Ascending aorta (tissue), 2 donors: ENCODE results near the gene PDE6G. TPM values are rescaled to one million over a fixed set of nuclear protein-coding genes. Genes with fewer than 3 reads are reported as not detected.

Experiments used
- DNase-seq, 2 donors: peaks; one replicate each; pipeline ENCODE4 v3.0.0-alpha.2; 2019; ENCODE audit warnings: low spot score in 2 of 2
- H3K27ac ChIP-seq, 2 donors: fragments of 200-600 bp; sonication (generic); one replicate each; pipeline ENCODE4 v1.5.1; 2016 to 2017; ENCODE audit warnings: mild to moderate bottlenecking in 1 of 2
- H3K27me3 ChIP-seq: fragments of 200-600 bp; sonication (generic); one replicate; pipeline ENCODE4 v1.5.1; 2017
- H3K36me3 ChIP-seq, 2 donors: fragments of 200-600 bp; sonication (generic); one replicate each; pipeline ENCODE4 v1.5.1; 2016
- H3K4me1 ChIP-seq, 2 donors: fragments of 200-600 bp; sonication (generic); one replicate each; pipeline ENCODE4 v1.5.1; 2016 to 2017; ENCODE audit warnings: mild to moderate bottlenecking in 1 of 2
- H3K4me3 ChIP-seq, 2 donors: fragments of 200-600 bp; sonication (generic); one replicate each; pipeline ENCODE4 v1.5.1; 2016 to 2017; ENCODE audit warnings: mild to moderate bottlenecking in 1 of 2
- H3K9me3 ChIP-seq, 2 donors: fragments of 200-600 bp; sonication (generic); one replicate each; pipeline ENCODE4 v1.5.1; 2016
- CTCF ChIP-seq, 3 experiments: fragments of 200-600 bp in 2 of 3; fragments of 450-650 bp in 1 of 3; sonication (generic) in 2 of 3; IDR thresholded peaks; one replicate each; pipeline ENCODE4 v1.5.1; 2016 to 2019; ENCODE audit warnings: antibody characterized with exemption in 3 of 3, mild to moderate bottlenecking in 1 of 3, moderate library complexity in 1 of 3
- intact Hi-C: fragments of 100-400 bp; cut with DNase I; formaldehyde crosslinking; loops from one replicate; pipeline ENCODE4 v1.15.1; 2023
- total RNA-seq: library from RNA; depleted of rRNA; stranded (reverse); fragments of >200 nt; gene quantifications from one replicate; pipeline ENCODE4 v1.1.0, GENCODE V29; 2016

Gene PDE6G
- total RNA-seq, 1 donor from 2014 or later = not detected

GRCh38 chr17:81686614-81687013 lies 30.3 kb upstream of the PDE6G start:
- Histone ChIP-seq H3K4me3 (no peak overlapping the region), H3K27ac (no peak overlapping the region), H3K27me3 (no peaks in the 10 kb centered on the region), H3K9me3 (no peaks in the 10 kb centered on the region), H3K36me3 (peaks cover 56 to 59% of the 10 kb centered on the region in 2 donors), H3K4me1 (peaks cover 14 to 20% of the 10 kb centered on the region in 2 donors)
- no peak for TF ChIP-seq CTCF (IDR thresholded peaks at IDR 0.05)
- DNase-seq = no peak
- intact Hi-C loops = no loop called here

GRCh38 chr17:81685108-81685507 lies 28.8 kb upstream of the PDE6G start:
- no peak for DNase-seq
- Histone ChIP-seq H3K36me3 (peaks cover 41 to 44% of the 10 kb centered on the region in 2 donors), H3K4me1 (peaks cover 14 to 20% of the 10 kb centered on the region in 2 donors), H3K4me3 (peak overlapping the region; percentile 66 to 84), H3K9me3 (no peaks in the 10 kb centered on the region), H3K27ac (peak overlapping the region; percentile 82 to 89), H3K27me3 (no peaks in the 10 kb centered on the region)
- no peak for TF ChIP-seq CTCF (IDR thresholded peaks at IDR 0.05)
- intact Hi-C loops = no loop called here

GRCh38 chr17:81684442-81684911 lies 28.1 kb upstream of the PDE6G start:
- TF ChIP-seq CTCF (IDR thresholded peaks at IDR 0.05) = no peak
- Histone ChIP-seq H3K4me3 (peak overlapping the region; percentile 66 to 84), H3K4me1 (peaks cover 14 to 20% of the 10 kb centered on the region in 2 donors), H3K36me3 (peaks cover 35 to 38% of the 10 kb centered on the region in 2 donors), H3K9me3 (no peaks in the 10 kb centered on the region), H3K27me3 (no peaks in the 10 kb centered on the region), H3K27ac (peak overlapping the region; percentile 82 to 89)
- no peak for DNase-seq
- intact Hi-C loops = no loop called here

- TF ChIP-seq CTCF (IDR thresholded peaks at IDR 0.05) = no peak
- DNase-seq = peak; percentile 95 to 99
- Histone ChIP-seq H3K9me3 (no peaks in the 10 kb centered on the region), H3K36me3 (peaks cover 28 to 31% of the 10 kb centered on the region in 2 donors), H3K27ac (peak within 1 kb of the TSS; percentile 82 to 89), H3K4me1 (peaks cover 14 to 20% of the 10 kb centered on the region in 2 donors), H3K4me3 (peak within 1 kb of the TSS; percentile 66 to 84), H3K27me3 (no peaks in the 10 kb centered on the region)
- intact Hi-C loops = loop anchor here (1.0 kb wide), 2 partner anchors 18 to 19 kb away; partner anchors contain the start of genes CCDC137, MRPL12 and OXLD1
These were observed 27.5 kb upstream of the PDE6G start, which contains the start of the genes ARL16 and HGS for GRCh38 chr17:81683584-81684441. Gene ARL16 (minus strand): TSS chr17:81683797. CDS start chr17:81683753, 44 bp downstream. Gene HGS (plus strand): TSS chr17:81684011. CDS start chr17:81684067, 56 bp downstream.

GRCh38 chr17:81683208-81683583 lies 26.9 kb upstream of the PDE6G start:
- peak overlapping the region; percentile 66 to 84 for H3K4me3 ChIP-seq
- no peak for DNase-seq
- H3K9me3 ChIP-seq = no peaks in the 10 kb centered on the region
- H3K27me3 ChIP-seq = no peaks in the 10 kb centered on the region
- H3K36me3 ChIP-seq = peaks cover 22 to 25% of the 10 kb centered on the region in 2 donors
- peaks cover 14 to 20% of the 10 kb centered on the region in 2 donors for H3K4me1 ChIP-seq
- intact Hi-C loops = loop anchor here (1.0 kb wide), 2 partner anchors 17 to 20 kb away; partner anchors contain the start of genes CCDC137, MRPL12 and OXLD1
- peak overlapping the region; percentile 62 to 63 for H3K27ac ChIP-seq
- no peak for TF ChIP-seq CTCF (IDR thresholded peaks at IDR 0.05)
